Tibial nerve (tissue), 4 donors: ENCODE data around the gene PDRG1.
"Not testable (repeated sequence)": the region's sequence is repeated elsewhere in the genome, so short reads cannot be mapped to it uniquely, and the experiment has no call there.

ENCODE experiments used
- CTCF ChIP-seq, 5 experiments: fragments of 200-600 bp in 3 of 5; fragments of 450-650 bp in 2 of 5; sonication (generic) in 3 of 5; IDR thresholded peaks; one replicate each; pipeline ENCODE4 v1.5.1; 2016 to 2019; ENCODE audit warnings: antibody characterized with exemption in 5 of 5, mild to moderate bottlenecking in 3 of 5, moderate library complexity in 2 of 5
- EP300 ChIP-seq, 2 donors: sonication (generic); formaldehyde crosslinking; IDR thresholded peaks; one replicate each; pipeline ENCODE4 v1.6.1; 2017; ENCODE audit warnings: antibody characterized with exemption in 2 of 2, mild to moderate bottlenecking in 1 of 2

GRCh38 chr20:31921480-31921879 lies 30.4 kb downstream of the PDRG1 start:
- TF ChIP-seq CTCF, EP300 (IDR thresholded peaks at IDR 0.05): not testable (repeated sequence)
